Gastroesophageal sphincter (tissue), 4 donors: ENCODE results near the gene RFX8. TPM values are rescaled to one million over a fixed set of nuclear protein-coding genes. Genes with fewer than 3 reads are reported as not detected.

Experiments used
- ATAC-seq: fragments of 150-250 bp; one replicate; pipeline ENCODE4 v1.9.1; 2016; ENCODE audit warnings: mild to moderate bottlenecking, moderate library complexity
- H3K27ac ChIP-seq, 4 donors: fragments of 200-600 bp; sonication (generic) in 3 of 4; 1 replicate in 3 of 4; 2 replicates in 1 of 4; pipeline ENCODE4 v1.5.1; 2016 to 2019
- H3K27me3 ChIP-seq: fragments of 200-600 bp; sonication (generic); one replicate; pipeline ENCODE4 v1.5.1; 2019
- H3K36me3 ChIP-seq, 2 donors: fragments of 200-600 bp; sonication (generic); one replicate each; pipeline ENCODE4 v1.5.1; 2019; ENCODE audit warnings: control low read depth in 1 of 2
- H3K4me1 ChIP-seq, 3 donors: fragments of 200-600 bp; sonication (generic); 1 replicate in 2 of 3; 2 replicates in 1 of 3; pipeline ENCODE4 v1.5.1; 2016 to 2019; ENCODE audit warnings: control low read depth in 2 of 3
- H3K4me3 ChIP-seq, 2 donors: fragments of 200-600 bp; sonication (generic); one replicate each; pipeline ENCODE4 v1.5.1; 2019; ENCODE audit warnings: mild to moderate bottlenecking in 1 of 2, moderate library complexity in 1 of 2
- H3K9me3 ChIP-seq, 3 donors: fragments of 200-600 bp; sonication (generic); one replicate each; pipeline ENCODE4 v1.5.1; 2017 to 2019; ENCODE audit warnings: control low read depth in 2 of 3
- EP300 ChIP-seq: sonication (generic); formaldehyde crosslinking; IDR thresholded peaks from one replicate; pipeline ENCODE4 v1.6.1; 2017; ENCODE audit warnings: antibody characterized with exemption, mild to moderate bottlenecking
- POLR2A ChIP-seq, 2 donors: fragments of 450-650 bp; IDR thresholded peaks; one replicate each; pipeline ENCODE4 v1.6.1; 2017; ENCODE audit warnings: antibody characterized with exemption in 2 of 2, mild to moderate bottlenecking in 2 of 2, moderate library complexity in 1 of 2
- POLR2AphosphoS5 ChIP-seq: sonication (generic); formaldehyde crosslinking; IDR thresholded peaks from one replicate; pipeline ENCODE4 v1.6.1; 2017; ENCODE audit warnings: antibody characterized with exemption
- WGBS, 2 donors: methylation state at CpG; one replicate each; pipeline ENCODE4 v1.1.5; 2018; ENCODE audit warnings: low coverage in 1 of 2; 5-methylcytosine and 5-hydroxymethylcytosine counted together
- total RNA-seq, 4 donors: library from RNA; depleted of rRNA; stranded (reverse); fragments of >200 nt; gene quantifications; one replicate each; pipeline ENCODE4 v1.1.0, GENCODE V29; 2016
- TF ChIP-seq, protein P1 (sequence below), 4 experiments: fragments of 200-600 bp in 2 of 4; fragments of 450-650 bp in 2 of 4; sonication (generic) in 1 of 4; IDR thresholded peaks; one replicate each; pipeline ENCODE4 v1.5.1; 2017 to 2019; ENCODE audit warnings: antibody characterized with exemption in 4 of 4, mild to moderate bottlenecking in 2 of 4, moderate library complexity in 2 of 4

Gene RFX8
- total RNA-seq, 4 donors from 2014 or later = 0.54 TPM; not detected in 3

DNA sequence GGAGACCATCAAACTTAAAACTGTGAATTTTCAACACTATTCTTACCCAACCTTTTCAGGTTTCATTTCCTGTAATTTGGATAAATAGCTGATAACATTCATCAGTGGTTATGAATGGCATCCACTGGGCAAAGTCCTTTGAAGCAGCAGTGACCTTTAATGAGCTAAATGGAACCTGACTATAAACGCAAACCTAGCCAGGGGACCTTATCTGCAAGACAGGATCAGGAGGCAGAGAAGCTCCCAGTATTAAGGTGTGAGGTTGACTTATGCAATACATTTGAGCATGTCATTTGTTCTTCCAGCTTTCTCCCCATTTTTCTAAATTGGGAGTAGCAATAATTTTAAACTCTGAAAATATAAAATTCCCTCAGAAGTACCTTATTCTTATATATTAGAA is 126.0 kb downstream of the RFX8 start:
- no peaks in the 10 kb centered on the region for H3K36me3 ChIP-seq
- TF ChIP-seq EP300 (no peak), POLR2AphosphoS5 (no peak), POLR2A (IDR thresholded peaks at IDR 0.05) (no peak)
- TF ChIP-seq, protein P1, sequence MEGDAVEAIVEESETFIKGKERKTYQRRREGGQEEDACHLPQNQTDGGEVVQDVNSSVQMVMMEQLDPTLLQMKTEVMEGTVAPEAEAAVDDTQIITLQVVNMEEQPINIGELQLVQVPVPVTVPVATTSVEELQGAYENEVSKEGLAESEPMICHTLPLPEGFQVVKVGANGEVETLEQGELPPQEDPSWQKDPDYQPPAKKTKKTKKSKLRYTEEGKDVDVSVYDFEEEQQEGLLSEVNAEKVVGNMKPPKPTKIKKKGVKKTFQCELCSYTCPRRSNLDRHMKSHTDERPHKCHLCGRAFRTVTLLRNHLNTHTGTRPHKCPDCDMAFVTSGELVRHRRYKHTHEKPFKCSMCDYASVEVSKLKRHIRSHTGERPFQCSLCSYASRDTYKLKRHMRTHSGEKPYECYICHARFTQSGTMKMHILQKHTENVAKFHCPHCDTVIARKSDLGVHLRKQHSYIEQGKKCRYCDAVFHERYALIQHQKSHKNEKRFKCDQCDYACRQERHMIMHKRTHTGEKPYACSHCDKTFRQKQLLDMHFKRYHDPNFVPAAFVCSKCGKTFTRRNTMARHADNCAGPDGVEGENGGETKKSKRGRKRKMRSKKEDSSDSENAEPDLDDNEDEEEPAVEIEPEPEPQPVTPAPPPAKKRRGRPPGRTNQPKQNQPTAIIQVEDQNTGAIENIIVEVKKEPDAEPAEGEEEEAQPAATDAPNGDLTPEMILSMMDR (IDR thresholded peaks at IDR 0.05) = no peak
- WGBS, 2 donors = 73% methylated on average over 1 of the region's 1 CpG; no CpG with 5 or more reads in 1 of the 2 donors
- H3K27ac ChIP-seq = no peak overlapping the region
- H3K4me3 ChIP-seq = no peak overlapping the region
- H3K27me3 ChIP-seq = no peaks in the 10 kb centered on the region
- H3K4me1 ChIP-seq = no peaks in the 10 kb centered on the region
- ATAC-seq = no peak
- H3K9me3 ChIP-seq = no peaks in the 10 kb centered on the region

Other genes with a start within 250 kb of the RFX8 start
- gene CNOT11, start 222.2 kb downstream of the RFX8 start, total RNA-seq = 10 to 100 TPM; 26.8 to 36.7 (median 27.8) TPM
- gene RNF149, start 166.4 kb downstream of the RFX8 start, total RNA-seq = 10 to 100 TPM; 29.0 to 78.6 (median 44.4) TPM
- gene CREG2, start 87.6 kb downstream of the RFX8 start, total RNA-seq = under 1 TPM in 2 of 4 donors, not detected in 2; 0.04 to 0.54 TPM
- gene MAP4K4, start 222.6 kb upstream of the RFX8 start, total RNA-seq = 10 to 100 TPM; 35.8 to 59.5 (median 48.9) TPM